H1 (cell line): Measurements from ENCODE around the gene CELF2. TPM values are rescaled to one million over a fixed set of nuclear protein-coding genes. Genes with fewer than 3 reads are reported as not detected.

ENCODE experiments used
- CTBP2 ChIP-seq: IDR thresholded peaks from 2 replicates; pipeline ENCODE4 v1.7.0; 2011; ENCODE audit warnings: borderline replicate concordance, mild to moderate bottlenecking, moderate library complexity, mixed read lengths, low read length; ENCODE audit not compliant: insufficient read depth, insufficient read length
- E2F6 ChIP-seq: IDR thresholded peaks from 2 replicates; pipeline ENCODE4 v1.6.1; 2012; ENCODE audit warnings: inconsistent platforms
- TAF1 ChIP-seq: IDR thresholded peaks from 2 replicates; pipeline ENCODE4 v1.6.1; 2011; ENCODE audit warnings: mild to moderate bottlenecking, low read depth, low read length
- polyA plus RNA-seq, 7 experiments: library from polyadenylated mRNA; depleted of rRNA in 3 of 7; stranded (reverse) in 5 of 7; unstranded in 2 of 7; fragments of >200 nt in 5 of 7; fragments of 200-250 nt in 2 of 7; gene quantifications; 1 replicate in 5 of 7; 2 replicates in 1 of 7; 4 replicates in 1 of 7; pipeline versions ENCODE4 v1.2.1 to v1.2.3, GENCODE V29; 2011 to 2013; ENCODE audit warnings: missing spikeins in 2 of 7, mixed read lengths in 2 of 7
- total RNA-seq: library from RNA; stranded (reverse); fragmentation: NEBNext Ultra II Directional; extraction: Animal tissue kit (Norgen Biotek cat#: 25700); gene quantifications from 2 replicates; pipeline ENCODE4 v1.2.1, GENCODE V29; 2021

Gene CELF2
- total and polyA plus RNA-seq, 2 of the 8 experiments (the other 6 are each of a cell fraction or from before 2014, with no cell fraction given): 18.3 to 22.7 TPM

GRCh38 chr10:11252887-11253286 lies 235.2 kb downstream of the CELF2 start (continued):
- TF ChIP-seq E2F6 (no peak), TAF1 (no peak), CTBP2 (no peak)
